Measurements from ENCODE around the gene SETMAR.

DNA sequence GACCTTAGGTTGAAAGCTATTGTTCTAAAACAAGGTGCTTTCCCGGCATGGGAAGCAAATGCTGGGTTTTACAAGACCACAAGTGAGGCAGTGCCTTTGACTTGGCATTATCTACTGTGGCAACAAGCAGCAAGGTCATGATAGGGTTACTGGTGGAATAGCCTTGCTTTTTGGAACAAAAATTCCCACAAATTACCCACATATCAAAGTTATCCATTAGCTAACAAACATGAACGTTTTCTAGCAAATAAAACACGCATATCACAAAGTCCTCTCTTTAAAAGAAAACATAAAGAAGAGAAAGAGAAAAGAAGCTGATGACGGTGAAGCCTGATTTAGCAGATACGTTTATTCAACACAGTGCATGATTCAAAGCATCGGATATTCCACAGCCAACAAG lies 57.6 kb downstream of the SETMAR start:
- TF ChIP-seq CTCF (IDR thresholded peaks at IDR 0.05 in 2 of 3, conservative IDR thresholded peaks at IDR 0.05 in 1 of 3; ENCODE audit: borderline replicate concordance in 1 of 3, insufficient read depth in 1 of 3, low read depth in 2 of 3, low read length in 2 of 3) (no peak), SIN3A (IDR thresholded peaks at IDR 0.05; ENCODE audit: low read depth) (no peak), EZH2phosphoT487 (IDR thresholded peaks at IDR 0.05; ENCODE audit: borderline replicate concordance) (no peak)
